GM12872 (cell line): ENCODE results near the gene FKBP11.

Experiments
- CTCF ChIP-seq: IDR thresholded peaks from 3 replicates; pipeline ENCODE4 v1.5.1; 2011; ENCODE audit warnings: low read depth, mild to moderate bottlenecking, low read length, moderate library complexity; ENCODE audit not compliant: insufficient read depth

Gene FKBP11

GRCh38 chr12:48936379-48936979, 11.2 kb upstream of the FKBP11 start:
- TF ChIP-seq CTCF: peak; percentile 96

GRCh38 chr12:48934312-48934706, 9.0 kb upstream of the FKBP11 start:
- peak; percentile 35; the same call in 1 of the 3 replicates for TF ChIP-seq CTCF

- TF ChIP-seq CTCF: no peak
Observed at GRCh38 chr12:48933664-48934311, 8.5 kb upstream of the FKBP11 start.

- TF ChIP-seq CTCF: no peak
Observed at GRCh38 chr12:48932878-48933277, 7.6 kb upstream of the FKBP11 start.

- no peak for TF ChIP-seq CTCF
Observed at GRCh38 chr12:48930475-48930874, 5.2 kb upstream of the FKBP11 start.

- TF ChIP-seq CTCF: no peak
Observed at GRCh38 chr12:48929551-48929950, 4.3 kb upstream of the FKBP11 start.

GRCh38 chr12:48927261-48927660, 2.0 kb upstream of the FKBP11 start:
- TF ChIP-seq CTCF: no peak
